IMR-90 (cell line): ENCODE results near the gene CHAF1B. TPM values are rescaled to one million over a fixed set of nuclear protein-coding genes. Genes with fewer than 3 reads are reported as not detected.

Source experiments
- ATAC-seq: fragments of 200-7000 bp; cut with Tn5 transposase; 2 replicates; pipeline ENCODE4 v1.9.1; 2020; ENCODE audit warnings: low read depth, mild to moderate bottlenecking, moderate library complexity
- BruUV-seq: library from RNA; stranded (reverse); fragments of 400-500 nt; replicated peaks from 2 replicates; lab custom pipeline; 2021; lab: Mats Ljungman, UMichigan
- CTCF ChIA-PET: fragments of 300-600 bp; formaldehyde crosslinking; extraction: SDS; loops from one replicate; lab custom pipeline; 2021; ENCODE audit warnings: antibody characterized with exemption; lab: Yijun Ruan, JAX
- POLR2A ChIA-PET: fragments of 300-600 bp; sonication (Branson Sonifier 250); formaldehyde crosslinking; loops from one replicate; lab custom pipeline; 2022; ENCODE audit warnings: antibody characterized with exemption; ENCODE audit not compliant: unreplicated experiment; lab: Charles Lee
- DNase-seq: peaks from one replicate; pipeline ENCODE4 v3.0.0; 2013
- H2AFZ ChIP-seq: replicated peaks from 2 replicates; pipeline ENCODE3; 2013; ENCODE audit warnings: low read length, mild to moderate bottlenecking; ENCODE audit not compliant: poor library complexity
- H2AK5ac ChIP-seq: 2 replicates; pipeline ENCODE4 v1.6.1; 2013; ENCODE audit warnings: low read depth, low read length, inconsistent platforms
- H2AK9ac ChIP-seq: replicated peaks from 2 replicates; pipeline ENCODE3; 2013; ENCODE audit warnings: mild to moderate bottlenecking, low read depth, low read length, moderate library complexity; ENCODE audit not compliant: poor library complexity
- H2BK120ac ChIP-seq: 2 replicates; pipeline ENCODE4 v1.6.1; 2013; ENCODE audit warnings: low read depth, low read length, inconsistent platforms
- H2BK15ac ChIP-seq: 3 replicates; pipeline ENCODE4 v1.6.1; 2013; ENCODE audit warnings: low read depth, low read length, inconsistent platforms
- H2BK20ac ChIP-seq: 2 replicates; pipeline ENCODE4 v1.6.1; 2013; ENCODE audit warnings: low read depth, mild to moderate bottlenecking, inconsistent platforms, low read length, moderate library complexity
- H2BK5ac ChIP-seq: 2 replicates; pipeline ENCODE4 v1.6.1; 2013; ENCODE audit warnings: mild to moderate bottlenecking, low read depth, low read length, inconsistent platforms; ENCODE audit not compliant: poor library complexity, severe bottlenecking
- H3K14ac ChIP-seq: replicated peaks from 2 replicates; pipeline ENCODE4 v1.6.1; 2013; ENCODE audit warnings: low read depth, low read length, inconsistent platforms
- H3K18ac ChIP-seq: 2 replicates; pipeline ENCODE4 v1.6.1; 2013; ENCODE audit warnings: low read depth, low read length, control low read depth
- H3K23ac ChIP-seq: 2 replicates; pipeline ENCODE4 v1.6.1; 2013; ENCODE audit warnings: low read depth, low read length, inconsistent platforms
- H3K27ac ChIP-seq: 2 replicates; pipeline ENCODE4 v1.5.1; 2013; ENCODE audit warnings: mild to moderate bottlenecking, control low read depth, low read length; ENCODE audit not compliant: insufficient read depth
- H3K27me3 ChIP-seq: 2 replicates; pipeline ENCODE4 v1.6.1; 2013; ENCODE audit warnings: low read length; ENCODE audit not compliant: control insufficient read depth, insufficient read depth
- H3K36me3 ChIP-seq: 2 replicates; pipeline ENCODE4 v1.6.1; 2013; ENCODE audit warnings: low read length, mixed read lengths; ENCODE audit not compliant: control insufficient read depth, insufficient read depth
- H3K4ac ChIP-seq: 2 replicates; pipeline ENCODE4 v1.6.1; 2013; ENCODE audit warnings: low read depth, low read length, inconsistent platforms
- H3K4me1 ChIP-seq: 2 replicates; pipeline ENCODE4 v1.6.1; 2013; ENCODE audit warnings: low read length, mixed read lengths; ENCODE audit not compliant: control insufficient read depth, insufficient read depth
- H3K4me2 ChIP-seq: 2 replicates; pipeline ENCODE4 v1.6.1; 2013; ENCODE audit warnings: low read depth, mild to moderate bottlenecking, control low read depth, low read length, moderate library complexity
- H3K4me3 ChIP-seq: 2 replicates; pipeline ENCODE4 v1.5.1; 2013; ENCODE audit warnings: low read depth, mild to moderate bottlenecking, control low read depth, low read length, moderate library complexity; ENCODE audit not compliant: insufficient read depth
- H3K56ac ChIP-seq: 2 replicates; pipeline ENCODE4 v1.6.1; 2013; ENCODE audit warnings: low read length, inconsistent platforms; ENCODE audit not compliant: insufficient read depth; ENCODE audit errors: extremely low read depth
- H3K79me1 ChIP-seq, 2 experiments: 2 replicates each; pipeline ENCODE4 v1.6.1; 2013; ENCODE audit warnings: low read length in 2 of 2, inconsistent platforms in 1 of 2, low read depth in 1 of 2
- H3K9ac ChIP-seq: 2 replicates; pipeline ENCODE4 v1.6.1; 2013; ENCODE audit warnings: low read depth, low read length, control low read depth
- H3K9me1 ChIP-seq: 2 replicates; pipeline ENCODE4 v1.6.1; 2013; ENCODE audit warnings: low read length, inconsistent platforms; ENCODE audit not compliant: insufficient read depth
- H3K9me3 ChIP-seq: 2 replicates; pipeline ENCODE4 v1.6.1; 2013; ENCODE audit warnings: low read length; ENCODE audit not compliant: control insufficient read depth, insufficient read depth
- H4K20me1 ChIP-seq: 2 replicates; pipeline ENCODE4 v1.6.1; 2013; ENCODE audit warnings: low read length, inconsistent platforms; ENCODE audit not compliant: insufficient read depth
- H4K5ac ChIP-seq: 2 replicates; pipeline ENCODE4 v1.6.1; 2013; ENCODE audit warnings: mild to moderate bottlenecking, low read depth, low read length, control low read depth
- H4K8ac ChIP-seq, 2 experiments: 2 replicates each; pipeline ENCODE4 v1.6.1; 2013; ENCODE audit warnings: low read depth in 2 of 2, low read length in 2 of 2, control low read depth in 1 of 2, inconsistent platforms in 1 of 2
- H4K91ac ChIP-seq: 2 replicates; pipeline ENCODE4 v1.6.1; 2013; ENCODE audit warnings: low read depth, low read length, inconsistent platforms; ENCODE audit not compliant: insufficient read depth
- BHLHE40 ChIP-seq: fragments of 150-350 bp; IDR thresholded peaks from 2 replicates; pipeline ENCODE4 v1.6.1; 2016; ENCODE audit warnings: mild to moderate bottlenecking, low read depth, low read length
- CEBPB ChIP-seq: IDR thresholded peaks from 2 replicates; pipeline ENCODE4 v1.6.1; 2012; ENCODE audit warnings: low read depth, low read length, improper control_type of control experiment
- CTCF ChIP-seq: conservative IDR thresholded peaks from 2 replicates; pipeline ENCODE4 v1.5.1; 2012; ENCODE audit warnings: mild to moderate bottlenecking, low read depth, low read length, improper control_type of control experiment
- MAZ ChIP-seq: IDR thresholded peaks from 2 replicates; pipeline ENCODE4 v1.6.1; 2012; ENCODE audit warnings: low read depth, mild to moderate bottlenecking, low read length, improper control_type of control experiment, moderate library complexity, borderline replicate concordance
- RAD21 ChIP-seq: IDR thresholded peaks from 2 replicates; pipeline ENCODE4 v1.6.1; 2012; ENCODE audit warnings: low read length, improper control_type of control experiment
- WGBS, 2 experiments: methylation state at CpG; one replicate each; pipeline versions ENCODE4 v1.1.5 to v1.1.7; 2013; ENCODE audit warnings: missing lambda C conversion rate in 2 of 2; ENCODE audit not compliant: insufficient read length in 1 of 2; ENCODE audit errors: extremely low coverage in 2 of 2; 5-methylcytosine and 5-hydroxymethylcytosine counted together
- dilution Hi-C: fragments of 300-500 bp; cut with HindIII; formaldehyde crosslinking; loops from one replicate; pipeline ENCODE4 v1.14.3; 2018; ENCODE audit warnings: low sequenced_read_pairs; ENCODE audit not compliant: unreplicated experiment
- in situ Hi-C: fragments of 300-500 bp; cut with MboI; formaldehyde crosslinking; loops from 3 replicates; pipeline ENCODE4 v1.14.3; 2019; ENCODE audit warnings: low sequenced_read_pairs, inconsistent platforms, mixed read lengths
- intact Hi-C: fragments of 100-400 bp; cut with micrococcal nuclease; formaldehyde crosslinking; loops from 2 replicates; pipeline ENCODE4 v1.10.0; 2022
- polyA plus RNA-seq, 3 experiments: library from polyadenylated mRNA; depleted of rRNA; stranded (reverse); fragments of >200 nt; gene quantifications; 2 replicates each; pipeline ENCODE4 v1.2.3, GENCODE V29; 2012; ENCODE audit warnings: low replicate concordance in 1 of 3
- total RNA-seq: library from RNA; depleted of rRNA; stranded (reverse); fragments of >200 nt; gene quantifications from 2 replicates; pipeline ENCODE4 v1.2.3, GENCODE V29; 2012

Gene CHAF1B
- total and polyA plus RNA-seq, 2 of the 4 experiments (the other 2 are of a cell fraction): 4.5 to 6.4 TPM

GRCh38 chr21:36377391-36377842 lies 7.8 kb upstream of the CHAF1B start:
- Histone ChIP-seq H3K4me3 (no peak overlapping the region), H3K4ac (no peak overlapping the region), H2BK20ac (no peak overlapping the region), H3K27me3 (no peaks in the 10 kb centered on the region), H2AFZ (no peak overlapping the region), H2AK5ac (no peak overlapping the region), H4K5ac (no peak overlapping the region), H3K9me3 (no peaks in the 10 kb centered on the region), H3K4me2 (no peak overlapping the region), H3K27ac (no peak overlapping the region), H3K36me3 (peaks cover 24% of the 10 kb centered on the region), H4K91ac (no peak overlapping the region), H3K18ac (no peak overlapping the region), H3K14ac (no peak overlapping the region), H3K79me1 (peaks cover 0 to 4% of the 10 kb centered on the region in 2 experiments; a peak in 2 of 4 replicates), H2BK5ac (no peak overlapping the region), H4K8ac (no peak overlapping the region), H3K9ac (no peak overlapping the region), H2BK120ac (no peak overlapping the region), H2AK9ac (no peak overlapping the region), H4K20me1 (no peaks in the 10 kb centered on the region), H3K4me1 (peaks cover 2% of the 10 kb centered on the region; the same call in 1 of the 2 replicates), H2BK15ac (no peak overlapping the region), H3K56ac (no peak overlapping the region), H3K9me1 (0 out of 2 replicates have a peak, but pooled peaks cover 5% of the 10 kb centered on the region), H3K23ac (no peak overlapping the region)
- POLR2A ChIA-PET: no interaction called here
- in situ Hi-C loops (no loop called here), intact Hi-C loops (no loop called here), dilution Hi-C loops (no loop called here)
- BruUV-seq: no TSS peak
- no peak for DNase-seq
- TF ChIP-seq BHLHE40 (no peak), MAZ (no peak), RAD21 (no peak), CTCF (no peak), CEBPB (no peak)
- no peak for ATAC-seq
- no CpG with 5 or more reads among the region's 7 CpGs for WGBS, 2 experiments
- CTCF ChIA-PET: no interaction called here
